ENCODE data around the gene OR52A1.
"Not testable (repeated sequence)": the region's sequence is repeated elsewhere in the genome, so short reads cannot be mapped to it uniquely, and the experiment has no call there.

OR52A1 gene

GRCh38 chr11:5154657-5155056 lies at the start of gene OR52A1:
TSS of gene OR52A1 (minus strand) at chr11:5154757. CDS start at chr11:5152369, 2,388 bp downstream.
- no peak for DNase-seq (ENCODE audit: low read depth in 2 of 2)

- no peak for DNase-seq (ENCODE audit: low read depth in 2 of 2)
Observed at GRCh38 chr11:5203366-5203765, 48.8 kb upstream of the OR52A1 start.

- no peak for DNase-seq (ENCODE audit: low read depth in 2 of 2)
Observed at GRCh38 chr11:5200582-5200981, 46.0 kb upstream of the OR52A1 start, which contains the start of gene OR51V1. TSS of gene OR51V1 (minus strand) at chr11:5200682. CDS start at chr11:5200682, 0 bp downstream.

GRCh38 chr11:5198285-5198684 lies 43.7 kb upstream of the OR52A1 start:
- DNase-seq (ENCODE audit: low read depth in 2 of 2) = no peak

- DNase-seq (ENCODE audit: low read depth in 2 of 2) = no peak
Observed at GRCh38 chr11:5197536-5197935, 43.0 kb upstream of the OR52A1 start.

GRCh38 chr11:5196731-5197130 lies 42.2 kb upstream of the OR52A1 start:
- no peak for DNase-seq (ENCODE audit: low read depth in 2 of 2)

- no peak for DNase-seq (ENCODE audit: low read depth in 2 of 2)
Observed at GRCh38 chr11:5196067-5196466, 41.5 kb upstream of the OR52A1 start.

- DNase-seq (ENCODE audit: low read depth in 2 of 2) = no peak
Observed at GRCh38 chr11:5192738-5193137, 38.2 kb upstream of the OR52A1 start.

- DNase-seq (ENCODE audit: low read depth in 2 of 2) = no peak
Observed at GRCh38 chr11:5188201-5188600, 33.6 kb upstream of the OR52A1 start.

GRCh38 chr11:5178046-5178837 lies 23.7 kb upstream of the OR52A1 start:
- no peak for DNase-seq (ENCODE audit: low read depth in 2 of 2)

- DNase-seq (ENCODE audit: low read depth in 2 of 2) = no peak
Observed at GRCh38 chr11:5174934-5175333, 20.4 kb upstream of the OR52A1 start.

- no peak for DNase-seq (ENCODE audit: low read depth in 2 of 2)
Observed at GRCh38 chr11:5171856-5172255, 17.3 kb upstream of the OR52A1 start.

GRCh38 chr11:5165898-5166297 lies 11.3 kb upstream of the OR52A1 start:
- not testable (repeated sequence) for DNase-seq (ENCODE audit: low read depth in 2 of 2)

- DNase-seq (ENCODE audit: low read depth in 2 of 2) = not testable (repeated sequence)
Observed at GRCh38 chr11:5164807-5165206, 10.2 kb upstream of the OR52A1 start.

- not testable (repeated sequence) for DNase-seq (ENCODE audit: low read depth in 2 of 2)
Observed at GRCh38 chr11:5161045-5161444, 6.5 kb upstream of the OR52A1 start.

- DNase-seq (ENCODE audit: low read depth in 2 of 2) = not testable (repeated sequence)
Observed at GRCh38 chr11:5160217-5160616, 5.7 kb upstream of the OR52A1 start.

GRCh38 chr11:5159806-5160205 lies 5.2 kb upstream of the OR52A1 start:
- DNase-seq (ENCODE audit: low read depth in 2 of 2) = no peak

GRCh38 chr11:5153574-5154431 lies 754 bp downstream of the OR52A1 start:
- DNase-seq (ENCODE audit: low read depth in 2 of 2) = no peak

GRCh38 chr11:5151713-5152153 lies 2.8 kb downstream of the OR52A1 start:
- DNase-seq (ENCODE audit: low read depth in 2 of 2) = no peak

GRCh38 chr11:5144206-5144605 lies 10.4 kb downstream of the OR52A1 start:
- not testable (repeated sequence) for DNase-seq (ENCODE audit: low read depth in 2 of 2)

GRCh38 chr11:5137996-5138395 lies 16.6 kb downstream of the OR52A1 start, which contains the start of gene OR52A5:
TSS of gene OR52A5 (minus strand) at chr11:5138356. CDS start at chr11:5132642, 5,714 bp downstream.
- DNase-seq (ENCODE audit: low read depth in 2 of 2) = no peak

GRCh38 chr11:5137014-5137413 lies 17.5 kb downstream of the OR52A1 start:
- DNase-seq (ENCODE audit: low read depth in 2 of 2) = no peak
